GM13976 (cell line): ENCODE measurements around the gene ACACA.

Experiments used
- DNase-seq: peaks from one replicate; pipeline ENCODE4 v3.0.0; 2012; ENCODE audit warnings: low spot score
- in situ Hi-C: fragments of 300-500 bp; cut with MboI; formaldehyde crosslinking; loops from one replicate; pipeline ENCODE4 v1.12.0; 2022; ENCODE audit warnings: low sequenced_read_pairs, mixed read lengths, inconsistent platforms; ENCODE audit not compliant: unreplicated experiment
- TF ChIP-seq, protein P1 (sequence below): IDR thresholded peaks from 2 replicates; pipeline ENCODE4 v1.5.1; 2012; ENCODE audit warnings: borderline replicate concordance, mild to moderate bottlenecking; ENCODE audit not compliant: insufficient read depth; ENCODE audit errors: extremely low read depth, missing control alignments, control extremely low read depth

The ACACA gene

DNA sequence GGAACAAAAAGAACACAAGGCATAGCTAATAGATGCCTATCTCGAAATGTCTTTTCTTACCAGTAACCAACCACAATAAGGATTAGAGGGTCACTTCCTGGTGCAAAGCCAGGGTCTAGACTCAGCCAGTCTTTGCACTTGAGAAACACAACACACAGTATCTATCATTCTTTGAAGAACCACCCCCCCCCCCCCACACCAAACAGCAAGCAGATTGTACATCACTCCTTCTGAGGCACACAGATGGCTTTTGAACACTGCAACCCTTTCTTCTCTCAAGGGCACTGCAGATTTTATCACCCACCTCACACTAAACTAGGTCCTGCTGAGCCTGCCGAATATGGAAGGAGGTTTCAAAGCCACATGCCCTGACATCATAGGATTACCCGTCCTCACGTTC, 312.2 kb downstream of the ACACA start:
- TF ChIP-seq, protein P1, sequence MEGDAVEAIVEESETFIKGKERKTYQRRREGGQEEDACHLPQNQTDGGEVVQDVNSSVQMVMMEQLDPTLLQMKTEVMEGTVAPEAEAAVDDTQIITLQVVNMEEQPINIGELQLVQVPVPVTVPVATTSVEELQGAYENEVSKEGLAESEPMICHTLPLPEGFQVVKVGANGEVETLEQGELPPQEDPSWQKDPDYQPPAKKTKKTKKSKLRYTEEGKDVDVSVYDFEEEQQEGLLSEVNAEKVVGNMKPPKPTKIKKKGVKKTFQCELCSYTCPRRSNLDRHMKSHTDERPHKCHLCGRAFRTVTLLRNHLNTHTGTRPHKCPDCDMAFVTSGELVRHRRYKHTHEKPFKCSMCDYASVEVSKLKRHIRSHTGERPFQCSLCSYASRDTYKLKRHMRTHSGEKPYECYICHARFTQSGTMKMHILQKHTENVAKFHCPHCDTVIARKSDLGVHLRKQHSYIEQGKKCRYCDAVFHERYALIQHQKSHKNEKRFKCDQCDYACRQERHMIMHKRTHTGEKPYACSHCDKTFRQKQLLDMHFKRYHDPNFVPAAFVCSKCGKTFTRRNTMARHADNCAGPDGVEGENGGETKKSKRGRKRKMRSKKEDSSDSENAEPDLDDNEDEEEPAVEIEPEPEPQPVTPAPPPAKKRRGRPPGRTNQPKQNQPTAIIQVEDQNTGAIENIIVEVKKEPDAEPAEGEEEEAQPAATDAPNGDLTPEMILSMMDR: no peak
- no peak for DNase-seq
- in situ Hi-C loops: no loop called here

DNA sequence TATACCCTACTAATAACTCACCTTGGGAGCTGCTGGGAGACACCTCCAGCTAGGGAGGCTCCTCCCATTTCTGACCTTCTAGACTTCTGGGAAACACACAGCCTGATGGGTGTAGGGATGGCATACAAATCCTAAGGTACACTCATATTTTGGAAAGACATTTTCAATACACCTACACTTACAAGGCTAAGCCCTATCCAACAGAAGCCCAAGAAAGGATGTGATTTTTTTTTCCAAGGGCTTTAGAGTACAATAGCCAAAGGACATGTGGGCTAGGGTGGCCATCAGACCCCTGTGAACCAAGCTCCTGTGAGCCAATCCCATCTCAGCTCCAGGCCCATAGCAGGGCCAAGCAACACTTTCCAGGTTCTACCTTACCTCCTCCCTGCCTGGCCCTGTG, 313.9 kb downstream of the ACACA start:
- DNase-seq: no peak
- in situ Hi-C loops: no loop called here
- TF ChIP-seq, protein P1: no peak

DNA sequence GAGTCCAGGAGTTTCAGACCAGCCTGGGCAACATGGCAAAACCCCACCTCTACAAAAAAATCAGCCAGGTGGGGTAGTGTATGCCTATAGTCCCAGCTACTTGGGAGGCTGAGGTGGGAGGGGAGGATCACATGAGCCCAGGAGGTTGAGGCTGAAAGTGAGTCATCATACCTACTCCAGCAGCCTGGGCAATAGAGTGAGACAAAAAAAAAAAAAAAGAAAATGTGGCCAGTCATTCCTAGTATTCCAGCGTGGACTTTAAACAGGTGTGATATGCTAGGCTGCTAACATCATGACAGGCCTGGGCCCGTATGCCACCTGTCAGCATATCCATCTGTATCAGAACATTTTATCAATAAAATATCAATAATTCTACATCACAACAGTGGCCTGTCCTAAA, 314.6 kb downstream of the ACACA start:
- in situ Hi-C loops: no loop called here
- TF ChIP-seq, protein P1: no peak
- no peak for DNase-seq

DNA sequence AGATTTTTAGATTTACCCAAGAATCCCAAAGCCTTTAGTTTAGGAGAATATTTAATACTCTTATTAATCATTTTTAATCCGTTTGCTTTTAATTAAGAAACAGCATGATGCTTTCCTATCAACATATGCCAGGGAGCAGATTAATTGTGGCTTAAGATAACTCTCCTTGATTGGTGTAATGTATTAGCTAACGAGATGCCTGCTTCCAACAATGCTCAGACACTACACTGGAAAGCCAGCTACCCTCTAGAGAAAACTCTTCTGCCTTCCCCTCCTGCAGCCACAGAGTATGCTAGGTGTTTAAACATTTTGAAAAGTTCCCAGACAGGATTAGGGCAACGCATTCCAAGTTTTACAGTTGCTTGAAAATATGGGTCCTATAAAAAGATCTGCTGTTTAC, 315.7 kb downstream of the ACACA start:
- TF ChIP-seq, protein P1: no peak

DNA sequence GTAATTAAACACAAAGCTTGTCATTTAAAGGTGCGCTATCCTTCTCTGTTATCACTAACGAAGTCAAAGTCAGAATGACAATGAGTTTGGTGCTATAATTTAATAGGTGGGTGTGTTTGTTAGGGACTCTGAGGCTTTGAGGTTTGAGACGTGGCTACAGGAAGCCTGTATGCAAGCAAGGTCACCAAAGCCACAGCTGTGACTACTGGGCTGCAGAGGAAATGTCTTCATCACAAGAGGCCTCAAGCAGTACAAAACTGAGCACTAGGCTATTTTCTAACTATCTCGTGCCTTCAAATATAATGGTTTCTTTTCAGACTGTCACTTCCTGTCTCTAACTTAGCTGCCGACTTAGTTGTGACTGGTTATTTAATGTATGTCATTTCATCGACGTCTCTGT, 316.7 kb downstream of the ACACA start:
- in situ Hi-C loops: no loop called here
- DNase-seq: peak; percentile 69
- TF ChIP-seq, protein P1: no peak

More for the DNA sequence above, 315.7 kb downstream of the ACACA start:
- DNase-seq: no peak
- in situ Hi-C loops: no loop called here

- TF ChIP-seq, protein P1: no peak
- in situ Hi-C loops: no loop called here
- no peak for DNase-seq
These were observed 317.7 kb downstream of the ACACA start for GRCh38 chr17:37088913-37089312.

DNA sequence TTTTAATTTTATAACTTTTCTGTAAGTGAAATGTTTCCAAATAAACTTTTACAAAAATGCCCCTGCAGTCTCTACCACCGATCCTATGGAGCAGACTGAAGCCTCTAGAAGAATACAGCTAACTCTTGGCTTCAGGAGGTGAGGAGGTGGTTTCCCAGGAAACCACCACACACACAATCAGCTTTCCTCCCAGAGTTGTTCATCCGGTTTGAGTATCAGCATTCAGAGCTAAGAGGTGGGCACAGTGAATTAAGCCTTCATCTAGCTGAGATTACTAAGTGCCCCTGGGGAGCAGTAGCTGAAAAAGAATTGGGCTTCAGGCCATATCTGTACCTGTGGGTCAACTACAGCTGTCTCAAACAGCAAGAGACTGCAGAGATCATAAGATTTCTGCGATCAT, 318.2 kb downstream of the ACACA start:
- DNase-seq: no peak
- TF ChIP-seq, protein P1: no peak
- in situ Hi-C loops: no loop called here
